ENCODE data around the gene SLC24A2.
"Not testable (repeated sequence)": the region's sequence is repeated elsewhere in the genome, so short reads cannot be mapped to it uniquely, and the experiment has no call there.

SLC24A2 gene

DNA sequence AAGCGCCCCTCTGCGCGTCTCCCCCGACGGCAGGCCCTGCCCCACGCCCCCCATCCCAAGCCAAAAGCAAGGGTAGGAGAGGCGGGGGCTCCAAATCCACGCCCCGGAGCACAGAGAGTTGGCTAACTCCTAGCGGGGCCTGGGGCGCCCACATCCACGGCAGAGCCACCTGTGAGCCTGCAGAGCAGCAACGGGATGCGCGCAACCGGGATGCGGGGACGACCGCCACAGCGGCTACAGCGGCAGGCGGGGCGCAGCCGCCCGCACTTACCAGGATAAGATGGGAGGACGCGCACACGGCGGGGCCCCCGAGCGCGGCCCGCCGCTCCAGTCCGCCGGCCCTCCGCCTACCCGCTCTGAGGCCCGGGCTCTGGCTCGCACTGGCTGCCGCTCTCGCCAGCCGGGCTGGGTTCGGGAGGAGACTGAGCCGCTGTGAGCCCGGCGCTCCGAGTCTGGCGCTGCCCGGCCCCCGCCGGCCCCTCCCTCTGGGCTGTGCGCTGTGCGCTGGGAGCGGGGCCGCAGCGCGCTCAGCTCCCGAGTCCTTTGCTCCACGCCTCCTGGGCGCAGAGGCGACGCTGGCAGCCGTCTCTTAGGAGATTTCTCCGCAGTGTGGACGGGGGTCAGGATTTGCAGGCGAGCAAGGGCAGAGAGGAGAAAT is at the start of gene SLC24A2:
TSS of gene SLC24A2 (minus strand) at position 424 of the 658 bp plus-strand sequence.
- no peak within 1 kb of the TSS for H3K27ac ChIP-seq
- TF ChIP-seq ZFX (IDR thresholded peaks at IDR 0.05): no peak
- no peak for TF ChIP-seq CTCF (conservative IDR thresholded peaks at IDR 0.05)

- not testable (repeated sequence) for H3K27ac ChIP-seq
These were observed 44.5 kb upstream of the SLC24A2 start for GRCh38 chr9:19833331-19833730.

- no peak for TF ChIP-seq CTCF (conservative IDR thresholded peaks at IDR 0.05)
- TF ChIP-seq ZFX (IDR thresholded peaks at IDR 0.05): no peak
- H3K27ac ChIP-seq: no peak overlapping the region
These were observed 42.0 kb upstream of the SLC24A2 start for GRCh38 chr9:19830796-19831195.

- TF ChIP-seq CTCF (conservative IDR thresholded peaks at IDR 0.05): no peak
- TF ChIP-seq ZFX (IDR thresholded peaks at IDR 0.05): no peak
- no peak overlapping the region for H3K27ac ChIP-seq
These were observed 39.8 kb upstream of the SLC24A2 start for GRCh38 chr9:19828576-19829109.

- H3K27ac ChIP-seq: no peak overlapping the region
- no peak for TF ChIP-seq ZFX (IDR thresholded peaks at IDR 0.05)
- no peak for TF ChIP-seq CTCF (conservative IDR thresholded peaks at IDR 0.05)
These were observed 27.9 kb upstream of the SLC24A2 start for GRCh38 chr9:19816769-19817168.

DNA sequence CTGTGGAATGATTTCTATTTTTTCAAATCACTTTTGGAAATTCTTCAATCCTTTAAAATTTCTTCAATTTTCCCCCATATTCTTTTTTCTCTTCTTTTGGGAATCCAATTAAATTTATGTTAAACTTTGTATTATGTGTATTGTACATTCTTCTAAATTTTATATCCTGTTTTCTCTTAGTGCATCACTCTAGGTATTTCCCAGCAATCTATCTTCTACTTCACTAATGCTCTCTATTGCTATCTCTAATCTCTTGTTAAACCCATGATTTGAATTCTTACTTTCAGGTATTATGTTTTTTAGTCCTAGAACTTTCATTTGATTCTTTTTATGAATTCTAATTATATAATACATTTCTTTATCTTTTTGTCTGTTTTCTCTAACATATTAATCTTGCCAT is 23.4 kb upstream of the SLC24A2 start:
- H3K27ac ChIP-seq: no peak overlapping the region
- no peak for TF ChIP-seq ZFX (IDR thresholded peaks at IDR 0.05)
- no peak for TF ChIP-seq CTCF (conservative IDR thresholded peaks at IDR 0.05)

DNA sequence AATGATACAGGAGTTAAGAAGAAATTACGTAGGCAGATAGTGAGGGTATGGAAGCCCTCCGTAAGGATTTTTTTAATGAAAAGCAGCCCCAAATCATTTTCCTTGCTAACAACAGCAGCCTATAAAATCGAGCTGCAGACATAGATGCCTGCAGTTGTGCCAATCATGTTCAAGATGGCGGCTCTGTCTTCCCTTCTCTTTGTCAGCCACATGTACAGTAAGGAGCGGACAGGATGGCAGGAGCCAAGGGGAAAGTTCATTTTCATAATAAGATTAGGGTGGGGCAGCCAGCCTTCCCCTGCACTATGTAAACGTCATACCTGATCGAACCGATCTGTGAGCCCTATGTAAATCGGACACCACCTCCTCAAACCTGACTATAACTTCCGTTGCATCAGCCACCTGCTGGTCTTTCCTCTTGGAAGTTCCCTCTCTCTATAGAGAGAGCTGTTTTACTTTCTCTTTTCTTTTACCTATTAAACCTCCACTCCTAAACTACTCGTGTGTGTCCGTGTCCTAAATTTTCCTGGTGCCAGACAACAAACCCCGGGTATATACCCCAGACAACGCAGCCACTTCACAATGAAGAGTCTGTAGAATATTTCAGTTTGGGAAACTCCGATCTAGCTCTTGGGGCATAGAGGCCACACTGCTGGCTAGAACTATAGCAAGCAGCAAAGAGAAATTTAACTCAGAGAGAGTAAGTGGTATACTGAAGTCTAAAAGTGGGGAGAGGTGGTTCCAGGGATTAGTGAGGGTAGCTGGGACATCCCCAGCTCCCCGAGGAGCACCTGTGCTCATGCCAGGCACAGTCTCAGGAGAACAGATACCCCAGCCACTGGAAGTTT is 20.8 kb upstream of the SLC24A2 start:
- no peak overlapping the region for H3K27ac ChIP-seq
- TF ChIP-seq CTCF (conservative IDR thresholded peaks at IDR 0.05) (no peak), ZFX (IDR thresholded peaks at IDR 0.05) (no peak)
